HG02642 (cell line): Measurements from ENCODE around the gene SEMA3E.
"Not testable (repeated sequence)": the region's sequence is repeated elsewhere in the genome, so short reads cannot be mapped to it uniquely, and the experiment has no call there.

Source experiments
- ATAC-seq: cut with Tn5 transposase; IDR thresholded peaks from one replicate; pipeline ENCODE4 v1.9.1; 2021; ENCODE audit warnings: mild to moderate bottlenecking; ENCODE audit not compliant: unreplicated experiment, poor library complexity

Gene SEMA3E

DNA sequence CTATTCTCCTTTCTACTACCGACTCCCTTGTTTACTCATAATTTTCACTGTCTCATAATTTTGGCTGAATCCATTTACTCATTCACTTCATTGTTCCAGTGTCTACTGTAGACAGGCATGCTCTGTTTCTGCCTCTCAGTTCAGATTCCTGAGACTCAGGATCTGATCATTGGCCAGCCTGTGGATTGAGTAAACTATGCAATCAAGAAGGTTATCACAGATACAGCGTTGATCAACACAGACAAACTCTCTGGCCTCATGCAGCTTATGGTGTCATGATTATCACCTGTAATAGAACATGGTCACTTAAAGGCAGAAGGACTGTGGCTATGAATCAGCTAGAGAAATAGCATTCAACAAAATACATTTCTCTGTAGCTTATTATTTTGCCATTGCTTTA lies 86.0 kb downstream of the SEMA3E start:
- ATAC-seq: no peak

DNA sequence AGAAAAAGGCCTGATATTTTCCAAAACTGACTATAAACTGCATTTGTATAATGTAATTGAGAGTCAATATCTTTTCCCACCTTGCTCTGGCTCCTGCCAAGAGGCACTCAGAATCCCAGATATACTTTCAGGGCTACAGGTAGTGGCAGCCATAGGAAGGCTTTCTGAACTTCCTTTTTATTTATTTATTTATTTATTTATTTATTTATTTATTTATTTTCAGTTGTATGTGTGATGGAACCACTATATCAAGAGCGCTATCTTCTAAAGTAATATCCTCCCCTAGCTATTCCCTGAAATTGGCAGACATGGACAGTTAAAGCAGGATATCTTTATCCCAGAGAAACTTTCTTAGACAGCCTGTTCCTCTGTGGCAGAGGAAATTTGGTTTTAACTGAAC lies 86.7 kb downstream of the SEMA3E start:
- no peak for ATAC-seq

GRCh38 chr7:83559887-83560286 lies 89.1 kb downstream of the SEMA3E start:
- no peak for ATAC-seq

DNA sequence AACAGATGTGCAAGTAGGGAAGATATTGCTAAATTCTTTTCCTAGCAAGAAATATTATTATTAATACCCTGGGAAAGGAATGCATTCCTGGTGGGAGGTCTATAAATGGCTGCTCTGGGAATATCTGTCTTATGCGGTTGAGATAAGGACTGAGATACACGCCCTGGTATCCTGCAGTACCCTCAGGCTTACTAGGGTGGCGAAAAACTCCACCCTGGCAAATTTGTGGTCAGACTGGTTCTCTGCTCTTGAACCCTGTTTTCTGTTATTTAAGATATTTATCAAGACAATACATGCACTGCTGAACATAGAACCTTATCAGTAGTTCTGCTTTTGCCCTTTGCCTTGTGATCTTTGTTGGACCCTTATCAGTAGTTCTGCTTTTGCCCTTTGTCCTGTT lies 96.4 kb downstream of the SEMA3E start:
- ATAC-seq: not testable (repeated sequence)

GRCh38 chr7:83550100-83550499 lies 98.8 kb downstream of the SEMA3E start:
- no peak for ATAC-seq

DNA sequence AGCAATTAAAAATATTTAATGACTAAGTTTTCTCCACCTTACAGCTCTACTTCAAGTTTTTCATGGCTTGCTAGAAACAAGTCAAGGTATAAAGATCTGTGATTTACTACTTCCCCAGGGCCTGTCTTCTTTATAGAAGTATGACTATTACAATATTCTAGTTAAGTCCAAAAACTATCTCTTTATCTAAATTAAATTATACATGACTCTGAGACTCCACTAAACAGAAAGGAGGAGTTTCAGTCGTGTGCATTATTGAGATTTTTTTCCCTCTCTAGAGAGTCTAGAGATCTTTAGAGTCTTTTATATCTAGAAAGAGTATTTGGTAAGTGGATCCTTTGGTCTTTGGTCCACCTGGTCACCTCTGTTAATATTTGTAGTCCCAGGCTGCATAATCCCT lies 100.7 kb downstream of the SEMA3E start:
- no peak for ATAC-seq

- ATAC-seq: peak; percentile 92
Measured at GRCh38 chr7:83547526-83547925, 101.4 kb downstream of the SEMA3E start.

- no peak for ATAC-seq
Measured at GRCh38 chr7:83546586-83546985, 102.4 kb downstream of the SEMA3E start.

DNA sequence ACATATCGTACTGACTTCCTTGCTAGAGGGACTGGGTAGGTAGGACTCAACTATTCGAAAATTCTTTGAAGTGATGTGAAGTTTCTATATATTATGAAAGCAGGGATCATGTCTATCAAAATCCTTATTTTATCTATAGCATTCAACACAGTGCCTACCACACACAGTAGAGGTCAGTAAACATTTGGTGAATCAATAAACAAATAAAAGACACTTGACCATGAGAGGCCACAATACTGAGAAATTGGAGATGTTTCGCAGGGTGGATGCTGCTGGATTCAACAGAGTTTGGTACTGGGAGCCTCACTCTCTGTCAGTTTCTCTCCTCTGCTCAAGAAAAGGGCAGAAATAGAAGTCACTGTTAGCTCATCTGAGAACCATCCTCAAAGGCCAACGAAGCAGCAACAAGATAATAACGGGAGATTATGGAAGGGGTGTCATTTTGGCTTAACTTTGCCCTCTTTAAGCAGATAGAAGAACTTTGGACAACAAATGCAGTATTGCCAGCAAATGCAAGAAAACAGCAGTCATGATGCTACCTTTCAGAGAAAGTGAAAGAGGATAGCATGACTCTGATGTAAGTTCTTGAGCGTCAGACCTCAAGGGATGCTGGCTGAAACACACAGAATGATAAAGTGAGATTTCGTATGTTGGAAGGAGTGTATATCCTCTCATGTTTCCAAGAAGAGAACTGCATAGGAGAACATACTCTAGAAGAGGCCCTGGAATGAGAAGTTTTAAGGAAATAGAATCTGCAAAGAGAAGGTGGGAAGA lies 107.6 kb downstream of the SEMA3E start:
- ATAC-seq: no peak

GRCh38 chr7:83534488-83534887 lies 114.5 kb downstream of the SEMA3E start:
- ATAC-seq: no peak

- no peak for ATAC-seq
Measured at GRCh38 chr7:83532219-83532618, 116.7 kb downstream of the SEMA3E start.

- ATAC-seq: no peak
Measured at GRCh38 chr7:83531766-83532165, 117.2 kb downstream of the SEMA3E start.

- ATAC-seq: no peak
Measured at GRCh38 chr7:83528925-83529423, 120.0 kb downstream of the SEMA3E start.

GRCh38 chr7:83524277-83525075 lies 124.5 kb downstream of the SEMA3E start:
- ATAC-seq: no peak

DNA sequence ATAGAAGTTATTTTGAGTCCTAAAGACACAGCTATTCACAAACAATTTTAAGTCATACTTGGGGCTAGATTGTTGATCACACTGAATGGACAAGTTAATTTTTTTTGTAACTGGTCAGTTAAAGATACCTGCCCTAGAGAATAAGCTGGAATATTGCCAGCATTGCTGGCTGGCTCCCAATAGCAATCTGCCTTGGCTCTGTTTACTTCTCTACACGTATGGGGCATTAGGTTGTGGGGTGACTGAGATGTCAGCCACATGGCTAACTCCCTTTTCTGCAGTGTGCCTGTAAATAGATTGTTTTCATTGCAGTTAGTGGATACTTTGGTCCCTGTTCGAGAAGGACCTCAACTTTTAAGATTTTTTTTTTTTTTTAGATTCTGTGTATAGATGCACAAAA lies 128.2 kb downstream of the SEMA3E start:
- no peak for ATAC-seq

DNA sequence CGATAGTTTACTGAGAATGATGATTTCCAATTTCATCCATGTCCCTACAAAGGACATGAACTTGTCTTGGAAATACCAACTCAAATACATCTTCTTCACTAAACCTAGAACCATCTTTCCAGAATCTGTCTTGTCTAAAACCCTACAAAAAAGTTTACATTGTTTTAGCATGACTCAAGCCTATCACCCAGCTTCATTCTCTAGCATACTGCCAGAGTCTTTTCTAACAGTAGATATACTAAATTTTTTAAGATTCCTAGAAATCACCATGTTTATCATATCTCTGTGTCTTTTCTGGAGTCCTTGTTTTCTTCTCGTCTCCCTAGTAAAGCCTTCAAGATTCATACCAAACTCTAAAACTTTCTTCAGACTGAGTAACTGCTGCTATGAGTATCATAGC lies 129.7 kb downstream of the SEMA3E start:
- ATAC-seq: no peak

GRCh38 chr7:83517035-83517700 lies 131.8 kb downstream of the SEMA3E start:
- ATAC-seq: no peak

GRCh38 chr7:83514977-83515376 lies 134.0 kb downstream of the SEMA3E start:
- no peak for ATAC-seq

DNA sequence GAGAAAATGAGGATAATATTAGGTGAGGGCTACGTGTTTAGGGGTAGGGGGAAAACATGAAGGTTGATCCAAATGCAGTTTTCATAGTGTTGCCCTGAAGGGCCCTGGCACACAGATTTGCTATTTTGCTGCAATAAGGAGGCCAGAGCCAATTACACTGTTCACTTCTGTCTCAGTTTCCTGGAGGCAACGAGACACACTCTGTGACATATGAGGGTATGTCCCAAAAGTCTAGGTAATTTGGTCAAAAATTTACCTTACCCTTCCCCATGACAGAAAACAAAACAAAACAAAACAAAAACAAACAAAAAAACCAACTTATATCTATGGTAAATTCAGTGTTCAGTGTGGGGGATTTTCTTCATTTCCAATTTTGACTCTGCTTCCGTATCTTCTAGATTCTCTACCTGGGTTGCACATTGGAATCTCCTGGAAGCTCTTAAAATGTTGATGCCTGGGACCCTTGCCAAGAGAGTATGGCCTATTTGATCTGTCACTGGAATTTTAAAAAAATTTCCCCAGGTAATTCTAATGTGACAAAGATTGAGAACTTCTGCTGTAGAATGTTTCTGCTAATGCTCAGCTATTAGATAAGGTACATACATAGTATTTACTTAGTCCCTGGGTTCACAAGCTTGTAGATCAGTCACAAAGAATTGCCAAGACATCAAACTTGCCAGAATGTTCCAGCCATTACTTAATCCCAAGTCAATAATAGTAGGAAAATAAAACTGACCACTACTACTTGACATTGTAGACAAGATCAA lies 139.5 kb downstream of the SEMA3E start:
- peak; percentile 57 for ATAC-seq

DNA sequence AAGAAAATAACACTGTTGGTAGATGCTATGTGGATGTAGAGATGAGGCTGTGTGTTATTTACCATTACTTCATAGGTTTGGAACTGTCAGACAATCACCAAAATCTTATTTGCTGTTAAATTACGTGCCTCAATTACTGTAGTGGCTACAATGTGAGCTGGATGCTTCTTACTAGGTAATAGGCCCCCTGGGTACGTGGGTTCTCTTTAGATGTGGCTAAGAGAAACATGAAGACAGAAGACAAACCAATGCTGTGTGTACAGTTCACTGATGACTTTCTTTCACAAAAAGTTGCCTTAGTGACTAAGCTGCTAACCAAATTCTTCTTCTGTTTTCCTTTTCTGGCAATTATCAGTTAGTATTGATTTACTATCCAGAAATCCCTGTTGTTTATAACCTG lies 144.6 kb downstream of the SEMA3E start:
- ATAC-seq: no peak
